ENCODE measurements around the gene TBXA2R.

DNA sequence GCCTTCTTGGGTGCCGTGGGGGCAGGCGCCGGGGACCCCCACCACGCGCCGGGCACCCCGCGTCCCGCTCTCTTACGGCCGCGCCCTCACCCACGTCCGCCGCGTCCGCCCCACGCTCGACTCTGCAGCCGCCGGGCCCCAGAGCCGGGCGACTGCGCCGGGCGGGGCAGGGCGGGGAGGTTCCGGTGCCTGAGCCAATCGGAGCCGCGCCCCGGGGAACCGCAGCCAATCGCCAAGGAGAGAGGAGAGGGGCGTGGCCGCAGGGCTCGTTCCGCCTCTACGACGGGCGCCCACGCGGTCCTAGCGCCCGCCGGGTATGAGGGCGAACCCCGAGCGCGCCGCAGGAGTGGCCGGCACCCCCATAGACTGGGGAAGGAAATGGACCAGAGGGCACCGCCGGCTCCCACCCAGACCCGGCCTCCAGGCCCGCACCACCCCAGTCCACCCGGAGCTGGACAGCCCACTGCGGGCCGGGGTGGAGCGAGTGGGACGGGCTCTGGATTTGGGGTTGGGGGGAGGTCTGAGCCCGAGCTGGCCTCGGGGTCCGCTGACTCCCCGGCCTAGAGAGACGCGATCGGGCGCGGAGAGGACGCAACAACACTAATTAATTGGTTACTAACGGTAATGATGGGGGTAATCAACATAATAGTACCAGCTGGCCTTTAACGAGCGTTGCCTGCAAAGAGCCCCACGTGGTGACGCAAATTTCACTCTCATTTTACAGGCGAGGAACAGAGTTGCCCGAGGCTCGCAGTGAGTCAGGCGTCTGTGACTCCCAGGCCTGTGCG lies 49.0 kb downstream of the TBXA2R start, which contains the start of gene MFSD12:
- TF ChIP-seq, protein P1, sequence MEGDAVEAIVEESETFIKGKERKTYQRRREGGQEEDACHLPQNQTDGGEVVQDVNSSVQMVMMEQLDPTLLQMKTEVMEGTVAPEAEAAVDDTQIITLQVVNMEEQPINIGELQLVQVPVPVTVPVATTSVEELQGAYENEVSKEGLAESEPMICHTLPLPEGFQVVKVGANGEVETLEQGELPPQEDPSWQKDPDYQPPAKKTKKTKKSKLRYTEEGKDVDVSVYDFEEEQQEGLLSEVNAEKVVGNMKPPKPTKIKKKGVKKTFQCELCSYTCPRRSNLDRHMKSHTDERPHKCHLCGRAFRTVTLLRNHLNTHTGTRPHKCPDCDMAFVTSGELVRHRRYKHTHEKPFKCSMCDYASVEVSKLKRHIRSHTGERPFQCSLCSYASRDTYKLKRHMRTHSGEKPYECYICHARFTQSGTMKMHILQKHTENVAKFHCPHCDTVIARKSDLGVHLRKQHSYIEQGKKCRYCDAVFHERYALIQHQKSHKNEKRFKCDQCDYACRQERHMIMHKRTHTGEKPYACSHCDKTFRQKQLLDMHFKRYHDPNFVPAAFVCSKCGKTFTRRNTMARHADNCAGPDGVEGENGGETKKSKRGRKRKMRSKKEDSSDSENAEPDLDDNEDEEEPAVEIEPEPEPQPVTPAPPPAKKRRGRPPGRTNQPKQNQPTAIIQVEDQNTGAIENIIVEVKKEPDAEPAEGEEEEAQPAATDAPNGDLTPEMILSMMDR (IDR thresholded peaks at IDR 0.05; ENCODE audit: extremely low read depth in 1 of 2, insufficient read depth in 1 of 2, low read depth in 1 of 2, low read length in 2 of 2) = no peak
- peak; percentile 53 for TF ChIP-seq MYC (IDR thresholded peaks at IDR 0.05; ENCODE audit: low read depth, low read length)
- no peak for TF ChIP-seq EZH2 (IDR thresholded peaks at IDR 0.05; ENCODE audit: borderline replicate concordance, low read depth, low read length, severe bottlenecking)
- TF ChIP-seq POLR2A (IDR thresholded peaks at IDR 0.05; ENCODE audit: low read depth, low read length) = peak; percentile 68
- TF ChIP-seq, protein P2, sequence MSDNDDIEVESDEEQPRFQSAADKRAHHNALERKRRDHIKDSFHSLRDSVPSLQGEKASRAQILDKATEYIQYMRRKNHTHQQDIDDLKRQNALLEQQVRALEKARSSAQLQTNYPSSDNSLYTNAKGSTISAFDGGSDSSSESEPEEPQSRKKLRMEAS (IDR thresholded peaks at IDR 0.05; ENCODE audit: insufficient read depth, insufficient read length) = peak; percentile 85
- TF ChIP-seq POLR2AphosphoS5 (IDR thresholded peaks at IDR 0.05; ENCODE audit: insufficient read depth, low read depth, low read length) = peak; percentile 91
- TF ChIP-seq JUN (IDR thresholded peaks at IDR 0.05; ENCODE audit: borderline replicate concordance, insufficient read depth, insufficient read length, low read depth) = no peak
- TF ChIP-seq GATA2 (IDR thresholded peaks at IDR 0.05; ENCODE audit: insufficient read depth, insufficient read length, low read depth, low read length) = no peak
- TF ChIP-seq FOS (IDR thresholded peaks at IDR 0.05; ENCODE audit: borderline replicate concordance, insufficient read depth, low read length) = no peak

Measured in endothelial cell of umbilical vein (primary cell).